Measurements from ENCODE around the gene LYPD3.
"Not testable (repeated sequence)": the region's sequence is repeated elsewhere in the genome, so short reads cannot be mapped to it uniquely, and the experiment has no call there.

The LYPD3 gene

GRCh38 chr19:43465468-43466120 lies at the start of gene LYPD3:
Gene LYPD3 (minus strand): TSS chr19:43465608. CDS start chr19:43465571, 37 bp downstream.
- DNase-seq: no peak

GRCh38 chr19:43512399-43512798 lies 47.0 kb upstream of the LYPD3 start:
- not testable (repeated sequence) for DNase-seq

GRCh38 chr19:43511324-43511723 lies 45.9 kb upstream of the LYPD3 start:
- no peak for DNase-seq

GRCh38 chr19:43510713-43511112 lies 45.3 kb upstream of the LYPD3 start:
- DNase-seq: no peak

GRCh38 chr19:43507880-43508279 lies 42.5 kb upstream of the LYPD3 start:
- no peak for DNase-seq

- DNase-seq: peak in 1 of 58 donors; percentile 22
Measured at GRCh38 chr19:43506629-43507028, 41.2 kb upstream of the LYPD3 start.

- DNase-seq: no peak
Measured at GRCh38 chr19:43505941-43506340, 40.5 kb upstream of the LYPD3 start.

GRCh38 chr19:43505186-43505456 lies 39.7 kb upstream of the LYPD3 start:
- no peak for DNase-seq

GRCh38 chr19:43504426-43505185 lies 39.2 kb upstream of the LYPD3 start, which contains the start of gene PHLDB3:
Gene PHLDB3 (minus strand): TSS chr19:43504746. CDS start chr19:43504118, 628 bp downstream.
- peak in 12 of 58 donors; percentile 19 to 56 (median 41) for DNase-seq

- DNase-seq: peak; percentile 25 to 97 (median 90)
Measured at GRCh38 chr19:43503501-43504425, 38.4 kb upstream of the LYPD3 start.

GRCh38 chr19:43502419-43502976 lies 37.1 kb upstream of the LYPD3 start:
- no peak for DNase-seq

GRCh38 chr19:43501661-43502418 lies 36.4 kb upstream of the LYPD3 start:
- DNase-seq: no peak

GRCh38 chr19:43499042-43499441 lies 33.6 kb upstream of the LYPD3 start:
- no peak for DNase-seq

- DNase-seq: no peak
Measured at GRCh38 chr19:43498233-43498842, 32.9 kb upstream of the LYPD3 start.

GRCh38 chr19:43496960-43497359 lies 31.6 kb upstream of the LYPD3 start:
- DNase-seq: no peak

GRCh38 chr19:43495082-43495481 lies 29.7 kb upstream of the LYPD3 start:
- DNase-seq: no peak

- no peak for DNase-seq
Measured at GRCh38 chr19:43490759-43491158, 25.4 kb upstream of the LYPD3 start.

GRCh38 chr19:43489979-43490599 lies 24.7 kb upstream of the LYPD3 start:
- DNase-seq: no peak

GRCh38 chr19:43489310-43489709 lies 23.9 kb upstream of the LYPD3 start:
- DNase-seq: no peak

- DNase-seq: no peak
Measured at GRCh38 chr19:43488179-43488578, 22.8 kb upstream of the LYPD3 start.
